ENCODE data around the gene ZNF791.

Gene ZNF791

DNA sequence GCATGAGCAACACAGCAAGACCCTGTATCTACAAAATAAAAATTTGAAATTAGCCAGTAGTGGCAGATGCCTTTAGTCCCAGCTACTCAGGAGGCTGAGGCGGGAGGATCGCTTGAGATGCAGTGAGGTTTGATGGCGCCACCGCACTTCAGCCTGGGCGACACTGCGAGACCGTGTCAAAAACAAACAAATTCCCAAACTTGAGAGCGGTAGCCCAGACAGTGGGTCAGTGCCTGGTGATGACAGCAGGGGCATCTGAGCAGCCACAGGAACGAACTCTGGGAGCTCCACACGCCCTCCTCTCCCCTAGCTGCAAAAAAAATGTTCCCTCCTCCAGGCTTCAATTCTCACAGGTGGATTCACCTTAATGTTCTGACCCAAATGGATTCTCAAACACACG is 14.2 kb upstream of the ZNF791 start:
- H2BK120ac ChIP-seq (ENCODE audit: low read depth, low read length), result peak overlapping the region; percentile 31
- peaks cover 3% of the 10 kb centered on the region for H3K79me1 ChIP-seq (ENCODE audit: low read depth, low read length)
- peaks cover 2 to 4% of the 10 kb centered on the region in 2 donors for H3K9me3 ChIP-seq (replicated peaks in 1 of 2; ENCODE audit: control insufficient read depth in 2 of 2, insufficient read depth in 1 of 2, low read depth in 1 of 2, low read length in 2 of 2)
- no peak overlapping the region for H3K23ac ChIP-seq (ENCODE audit: low read depth, low read length, poor library complexity)
- no peak overlapping the region for H4K91ac ChIP-seq (ENCODE audit: low read depth, low read length, poor library complexity)
- no peak for DNase-seq (ENCODE audit: low spot score)
- H3K4ac ChIP-seq (ENCODE audit: low read length), result no peak overlapping the region
- no peak overlapping the region for H2BK5ac ChIP-seq (ENCODE audit: low read length)
- no peak overlapping the region for H2AFZ ChIP-seq (ENCODE audit: low read length)
- no peak overlapping the region for H3K4me3 ChIP-seq (ENCODE audit: low read length in 2 of 2)
- H3K4me1 ChIP-seq (ENCODE audit: control insufficient read depth in 2 of 2, insufficient read depth in 1 of 2, low read depth in 1 of 2, low read length in 2 of 2), result no peaks in the 10 kb centered on the region
- peaks cover 5 to 35% of the 10 kb centered on the region in 2 donors for H3K36me3 ChIP-seq (replicated peaks in 1 of 2; ENCODE audit: control insufficient read depth in 2 of 2, insufficient read depth in 2 of 2, low read length in 2 of 2)
- H2AK5ac ChIP-seq (ENCODE audit: low read depth, low read length), result no peak overlapping the region
- no peaks in the 10 kb centered on the region for H3K27me3 ChIP-seq (ENCODE audit: control insufficient read depth in 3 of 3, insufficient read depth in 3 of 3, low read depth in 1 of 3, low read length in 3 of 3)
- peak overlapping the region; percentile 82 for H4K8ac ChIP-seq (ENCODE audit: low read depth, low read length)
- WGBS, 2 donors (ENCODE audit: extremely low coverage in 2 of 2, insufficient read length in 2 of 2, insufficient replicate concordance in 1 of 2), result no CpG with 5 or more reads among the region's 11 CpGs
- H2BK15ac ChIP-seq (ENCODE audit: low read length), result no peak overlapping the region
- no peak overlapping the region for H3K14ac ChIP-seq (ENCODE audit: low read length)
- H3K18ac ChIP-seq (ENCODE audit: low read length), result no peak overlapping the region
- no peak overlapping the region for H3K4me2 ChIP-seq (ENCODE audit: insufficient read depth, low read length, poor library complexity, severe bottlenecking)
- H2BK12ac ChIP-seq (ENCODE audit: low read length), result no peak overlapping the region
- H3K9ac ChIP-seq (ENCODE audit: low read depth, low read length, poor library complexity), result no peak overlapping the region
- H3K27ac ChIP-seq (replicated peaks; ENCODE audit: low read length), result no peak overlapping the region

GRCh38 chr19:12596927-12597548 is 13.7 kb upstream of the ZNF791 start:
- Histone ChIP-seq H3K4ac (ENCODE audit: low read length) (no peak overlapping the region), H2BK120ac (ENCODE audit: low read depth, low read length) (peak overlapping the region; percentile 31), H3K14ac (ENCODE audit: low read length) (no peak overlapping the region), H2AFZ (ENCODE audit: low read length) (no peak overlapping the region), H2AK5ac (ENCODE audit: low read depth, low read length) (no peak overlapping the region), H4K8ac (ENCODE audit: low read depth, low read length) (no peak overlapping the region), H3K4me3 (ENCODE audit: low read length in 2 of 2) (no peak overlapping the region), H3K4me1 (ENCODE audit: control insufficient read depth in 2 of 2, insufficient read depth in 1 of 2, low read depth in 1 of 2, low read length in 2 of 2) (no peaks in the 10 kb centered on the region), H3K4me2 (ENCODE audit: insufficient read depth, low read length, poor library complexity, severe bottlenecking) (no peak overlapping the region), H4K91ac (ENCODE audit: low read depth, low read length, poor library complexity) (no peak overlapping the region), H3K18ac (ENCODE audit: low read length) (no peak overlapping the region), H3K9me3 (replicated peaks in 1 of 2; ENCODE audit: control insufficient read depth in 2 of 2, insufficient read depth in 1 of 2, low read depth in 1 of 2, low read length in 2 of 2) (peaks cover 3 to 4% of the 10 kb centered on the region in 2 donors), H2BK12ac (ENCODE audit: low read length) (no peak overlapping the region), H2BK15ac (ENCODE audit: low read length) (no peak overlapping the region), H3K9ac (ENCODE audit: low read depth, low read length, poor library complexity) (no peak overlapping the region), H3K27ac (replicated peaks; ENCODE audit: low read length) (no peak overlapping the region), H3K79me1 (ENCODE audit: low read depth, low read length) (peaks cover 3% of the 10 kb centered on the region), H3K36me3 (replicated peaks in 1 of 2; ENCODE audit: control insufficient read depth in 2 of 2, insufficient read depth in 2 of 2, low read length in 2 of 2) (peaks cover 5 to 34% of the 10 kb centered on the region in 2 donors), H3K27me3 (ENCODE audit: control insufficient read depth in 3 of 3, insufficient read depth in 3 of 3, low read depth in 1 of 3, low read length in 3 of 3) (no peaks in the 10 kb centered on the region), H3K23ac (ENCODE audit: low read depth, low read length, poor library complexity) (peak overlapping the region; percentile 52), H2BK5ac (ENCODE audit: low read length) (no peak overlapping the region)
- WGBS, 2 donors (ENCODE audit: extremely low coverage in 2 of 2, insufficient read length in 2 of 2, insufficient replicate concordance in 1 of 2), result no CpG with 5 or more reads among the region's 38 CpGs
- DNase-seq (ENCODE audit: low spot score), result no peak

- no peak overlapping the region for H3K27ac ChIP-seq (replicated peaks; ENCODE audit: low read length)
- no peak overlapping the region for H2BK12ac ChIP-seq (ENCODE audit: low read length)
- peaks cover 5 to 35% of the 10 kb centered on the region in 2 donors for H3K36me3 ChIP-seq (replicated peaks in 1 of 2; ENCODE audit: control insufficient read depth in 2 of 2, insufficient read depth in 2 of 2, low read length in 2 of 2)
- peaks cover 3% of the 10 kb centered on the region for H3K79me1 ChIP-seq (ENCODE audit: low read depth, low read length)
- no peak overlapping the region for H2BK120ac ChIP-seq (ENCODE audit: low read depth, low read length)
- no peaks in the 10 kb centered on the region for H3K4me1 ChIP-seq (ENCODE audit: control insufficient read depth in 2 of 2, insufficient read depth in 1 of 2, low read depth in 1 of 2, low read length in 2 of 2)
- H3K27me3 ChIP-seq (ENCODE audit: control insufficient read depth in 3 of 3, insufficient read depth in 3 of 3, low read depth in 1 of 3, low read length in 3 of 3), result no peaks in the 10 kb centered on the region
- no peak overlapping the region for H3K18ac ChIP-seq (ENCODE audit: low read length)
- no peak overlapping the region for H2BK15ac ChIP-seq (ENCODE audit: low read length)
- DNase-seq (ENCODE audit: low spot score), result no peak
- no peak overlapping the region for H3K14ac ChIP-seq (ENCODE audit: low read length)
- H4K8ac ChIP-seq (ENCODE audit: low read depth, low read length), result no peak overlapping the region
- no peak overlapping the region for H4K91ac ChIP-seq (ENCODE audit: low read depth, low read length, poor library complexity)
- H2AFZ ChIP-seq (ENCODE audit: low read length), result no peak overlapping the region
- H3K4ac ChIP-seq (ENCODE audit: low read length), result no peak overlapping the region
- H3K23ac ChIP-seq (ENCODE audit: low read depth, low read length, poor library complexity), result no peak overlapping the region
- H3K9ac ChIP-seq (ENCODE audit: low read depth, low read length, poor library complexity), result no peak overlapping the region
- H2BK5ac ChIP-seq (ENCODE audit: low read length), result no peak overlapping the region
- WGBS, 2 donors (ENCODE audit: extremely low coverage in 2 of 2, insufficient read length in 2 of 2, insufficient replicate concordance in 1 of 2), result no CpG with 5 or more reads among the region's 11 CpGs
- H3K4me3 ChIP-seq (ENCODE audit: low read length in 2 of 2), result no peak overlapping the region
- H3K4me2 ChIP-seq (ENCODE audit: insufficient read depth, low read length, poor library complexity, severe bottlenecking), result no peak overlapping the region
- H3K9me3 ChIP-seq (replicated peaks in 1 of 2; ENCODE audit: control insufficient read depth in 2 of 2, insufficient read depth in 1 of 2, low read depth in 1 of 2, low read length in 2 of 2), result peaks cover 3 to 4% of the 10 kb centered on the region in 2 donors
- H2AK5ac ChIP-seq (ENCODE audit: low read depth, low read length), result no peak overlapping the region
These were observed 13.1 kb upstream of the ZNF791 start for GRCh38 chr19:12597594-12597993.

- no peak overlapping the region for H2AK5ac ChIP-seq (ENCODE audit: low read depth, low read length)
- peaks cover 0 to 5% of the 10 kb centered on the region in 2 donors for H3K9me3 ChIP-seq (replicated peaks in 1 of 2; ENCODE audit: control insufficient read depth in 2 of 2, insufficient read depth in 1 of 2, low read depth in 1 of 2, low read length in 2 of 2)
- no peak overlapping the region for H4K91ac ChIP-seq (ENCODE audit: low read depth, low read length, poor library complexity)
- no peak overlapping the region for H2AFZ ChIP-seq (ENCODE audit: low read length)
- no peak overlapping the region for H3K23ac ChIP-seq (ENCODE audit: low read depth, low read length, poor library complexity)
- no peak overlapping the region for H2BK5ac ChIP-seq (ENCODE audit: low read length)
- H4K8ac ChIP-seq (ENCODE audit: low read depth, low read length), result no peak overlapping the region
- no peaks in the 10 kb centered on the region for H3K4me1 ChIP-seq (ENCODE audit: control insufficient read depth in 2 of 2, insufficient read depth in 1 of 2, low read depth in 1 of 2, low read length in 2 of 2)
- H3K79me1 ChIP-seq (ENCODE audit: low read depth, low read length), result peaks cover under 1% of the 10 kb centered on the region
- H2BK12ac ChIP-seq (ENCODE audit: low read length), result no peak overlapping the region
- no peak overlapping the region for H3K4me2 ChIP-seq (ENCODE audit: insufficient read depth, low read length, poor library complexity, severe bottlenecking)
- no peak for DNase-seq (ENCODE audit: low spot score)
- H3K4ac ChIP-seq (ENCODE audit: low read length), result no peak overlapping the region
- H3K14ac ChIP-seq (ENCODE audit: low read length), result no peak overlapping the region
- no CpG with 5 or more reads among the region's 1 CpG for WGBS, 2 donors (ENCODE audit: extremely low coverage in 2 of 2, insufficient read length in 2 of 2, insufficient replicate concordance in 1 of 2)
- no peak overlapping the region for H3K18ac ChIP-seq (ENCODE audit: low read length)
- H2BK120ac ChIP-seq (ENCODE audit: low read depth, low read length), result no peak overlapping the region
- no peak overlapping the region for H3K9ac ChIP-seq (ENCODE audit: low read depth, low read length, poor library complexity)
- H3K4me3 ChIP-seq (ENCODE audit: low read length in 2 of 2), result no peak overlapping the region
- no peaks in the 10 kb centered on the region for H3K27me3 ChIP-seq (ENCODE audit: control insufficient read depth in 3 of 3, insufficient read depth in 3 of 3, low read depth in 1 of 3, low read length in 3 of 3)
- peaks cover 5 to 47% of the 10 kb centered on the region in 2 donors for H3K36me3 ChIP-seq (replicated peaks in 1 of 2; ENCODE audit: control insufficient read depth in 2 of 2, insufficient read depth in 2 of 2, low read length in 2 of 2)
- no peak overlapping the region for H2BK15ac ChIP-seq (ENCODE audit: low read length)
- no peak overlapping the region for H3K27ac ChIP-seq (replicated peaks; ENCODE audit: low read length)
These were observed 7.0 kb upstream of the ZNF791 start for GRCh38 chr19:12603714-12604113.

Data from neuronal stem cell (in vitro differentiated cells).